ENCODE measurements around the gene INAFM1.
"Not testable (repeated sequence)": the region's sequence is repeated elsewhere in the genome, so short reads cannot be mapped to it uniquely, and the experiment has no call there.

The INAFM1 gene

DNA sequence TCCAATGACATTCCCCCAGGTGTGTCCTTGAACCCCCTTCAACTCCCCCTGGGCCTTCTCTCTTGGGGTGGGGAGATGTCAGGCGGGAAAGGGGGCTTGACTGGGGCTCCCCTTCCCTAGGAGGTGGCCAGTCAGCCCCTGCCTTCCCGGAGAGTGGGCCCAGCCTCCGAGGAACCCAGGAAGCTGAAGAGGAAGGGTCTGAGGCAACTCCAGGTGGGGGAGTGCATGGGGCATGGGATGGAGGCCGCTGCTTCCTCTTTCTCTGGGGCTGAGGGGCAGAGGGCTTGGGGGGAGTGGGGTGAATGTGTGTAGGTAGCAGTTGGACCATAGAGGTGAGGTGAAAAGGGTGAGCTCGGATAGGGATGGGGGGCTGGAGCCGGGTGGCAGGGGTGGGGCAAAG lies 2.7 kb upstream of the INAFM1 start:
- DNase-seq, result no peak

DNA sequence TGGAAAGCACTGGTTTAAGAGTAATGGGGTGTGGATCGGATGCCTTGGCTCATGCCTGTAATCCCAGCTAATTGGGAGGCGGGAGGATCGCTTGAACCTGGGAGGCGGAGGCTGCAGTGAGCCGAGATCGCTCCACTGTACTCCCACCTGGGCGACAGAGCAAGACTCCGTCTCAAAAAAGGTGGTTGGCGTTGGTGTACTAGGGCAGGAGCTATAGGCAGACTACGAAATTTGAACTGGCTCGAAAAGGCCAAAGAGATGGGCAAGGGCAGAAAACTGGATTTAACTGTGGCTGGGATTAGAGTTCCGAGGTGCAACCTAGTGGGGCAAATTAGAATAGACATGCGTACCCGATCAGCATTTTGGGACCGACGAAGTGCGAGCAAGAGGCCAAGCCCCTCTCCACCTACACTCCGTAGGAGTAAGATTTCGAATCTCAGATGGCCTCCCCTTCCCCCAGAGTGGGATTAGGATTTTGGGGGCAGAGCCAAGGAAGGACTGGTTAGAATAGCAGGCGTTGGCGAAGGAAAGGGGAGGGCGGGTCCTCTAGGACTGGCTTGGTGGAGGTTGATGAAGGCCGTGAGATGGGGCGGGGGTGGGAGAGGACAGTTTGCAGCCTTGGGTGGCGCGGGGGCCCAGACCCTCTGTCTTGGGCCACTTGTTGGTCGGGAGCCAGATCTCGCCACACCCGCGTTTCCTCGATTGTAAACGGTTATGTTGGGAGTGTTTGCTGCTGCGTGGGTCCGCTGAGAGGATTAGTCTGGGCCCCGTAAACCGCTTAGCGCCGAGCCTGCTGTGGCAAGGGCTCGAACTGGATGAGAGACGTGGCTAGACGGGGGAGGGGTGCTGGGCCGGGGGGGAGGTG lies 2.0 kb upstream of the INAFM1 start:
- DNase-seq, result no peak

DNA sequence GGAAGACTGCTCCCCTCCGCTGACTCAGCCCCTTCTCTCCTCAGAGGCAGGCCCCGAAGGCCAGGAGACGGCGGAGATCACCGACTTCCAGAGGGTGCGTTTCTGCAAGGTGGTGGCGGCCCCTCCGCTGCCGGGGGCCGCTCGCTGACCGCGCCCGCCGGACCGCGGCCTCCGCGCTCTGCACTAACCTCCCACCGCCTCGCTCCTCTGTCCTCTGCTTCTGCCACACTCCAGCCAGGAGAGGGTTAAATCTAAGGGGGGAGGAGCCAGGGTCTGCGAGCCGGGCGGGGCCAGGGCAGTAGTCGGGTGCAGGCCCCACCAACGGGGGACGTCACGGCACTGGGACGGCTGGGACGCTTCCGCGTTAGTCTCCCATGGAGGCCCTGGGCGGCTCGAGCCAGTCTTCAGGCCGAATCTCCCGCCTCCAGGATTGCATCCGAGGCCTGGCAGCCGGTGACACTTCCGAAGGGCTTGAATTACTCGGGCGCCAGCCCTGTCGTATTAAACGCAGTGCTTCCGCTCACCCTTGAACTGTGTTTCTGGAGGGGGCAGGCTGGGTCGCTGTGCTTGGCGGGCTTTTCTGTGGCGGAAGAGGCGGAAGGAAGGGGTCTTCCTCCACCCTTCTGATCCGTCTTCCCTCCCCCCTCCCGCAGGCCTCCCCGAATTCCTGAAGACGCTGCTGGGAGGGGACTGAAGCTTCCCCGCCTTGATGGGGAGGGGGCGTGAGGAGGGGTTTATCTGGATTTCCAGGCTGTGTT lies 1.2 kb upstream of the INAFM1 start:
- DNase-seq, result peak; percentile 81

DNA sequence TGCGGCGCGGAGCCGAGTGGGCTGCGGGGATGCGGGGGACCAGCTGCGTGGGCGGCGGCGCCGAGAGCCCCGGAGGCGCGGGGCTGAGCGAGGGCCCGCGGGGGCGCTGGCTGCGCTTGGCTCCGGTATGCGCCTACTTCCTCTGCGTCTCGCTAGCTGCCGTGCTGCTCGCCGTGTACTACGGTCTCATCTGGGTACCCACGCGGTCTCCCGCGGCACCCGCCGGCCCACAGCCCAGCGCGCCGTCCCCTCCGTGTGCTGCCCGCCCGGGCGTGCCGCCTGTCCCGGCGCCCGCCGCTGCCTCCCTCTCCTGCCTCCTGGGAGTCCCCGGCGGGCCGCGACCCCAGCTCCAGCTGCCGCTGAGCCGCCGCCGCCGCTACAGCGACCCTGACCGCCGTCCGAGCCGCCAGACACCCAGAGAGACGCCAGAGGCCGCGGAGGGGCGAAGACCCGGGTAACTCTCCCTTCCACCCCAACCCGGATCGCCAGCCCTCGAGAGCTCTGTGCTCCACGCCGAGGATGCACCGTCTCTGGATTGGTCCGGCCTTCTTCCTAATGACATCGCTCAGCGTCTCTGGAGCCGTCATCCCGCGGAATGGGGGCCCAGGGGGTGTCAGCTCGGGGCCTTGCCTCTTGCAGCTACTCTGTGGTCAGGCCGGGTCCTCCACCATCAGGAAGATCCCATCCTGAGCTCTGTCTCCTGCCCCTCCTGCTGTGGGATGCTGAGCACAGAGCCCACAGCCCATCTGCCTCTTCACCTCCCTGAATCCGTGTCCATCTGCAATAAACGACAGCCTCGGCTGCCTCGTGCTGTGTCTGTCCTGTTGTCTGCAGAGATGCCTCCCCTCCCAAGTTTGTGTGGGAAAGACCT lies 441 bp downstream of the INAFM1 start:
- no peak for DNase-seq

DNA sequence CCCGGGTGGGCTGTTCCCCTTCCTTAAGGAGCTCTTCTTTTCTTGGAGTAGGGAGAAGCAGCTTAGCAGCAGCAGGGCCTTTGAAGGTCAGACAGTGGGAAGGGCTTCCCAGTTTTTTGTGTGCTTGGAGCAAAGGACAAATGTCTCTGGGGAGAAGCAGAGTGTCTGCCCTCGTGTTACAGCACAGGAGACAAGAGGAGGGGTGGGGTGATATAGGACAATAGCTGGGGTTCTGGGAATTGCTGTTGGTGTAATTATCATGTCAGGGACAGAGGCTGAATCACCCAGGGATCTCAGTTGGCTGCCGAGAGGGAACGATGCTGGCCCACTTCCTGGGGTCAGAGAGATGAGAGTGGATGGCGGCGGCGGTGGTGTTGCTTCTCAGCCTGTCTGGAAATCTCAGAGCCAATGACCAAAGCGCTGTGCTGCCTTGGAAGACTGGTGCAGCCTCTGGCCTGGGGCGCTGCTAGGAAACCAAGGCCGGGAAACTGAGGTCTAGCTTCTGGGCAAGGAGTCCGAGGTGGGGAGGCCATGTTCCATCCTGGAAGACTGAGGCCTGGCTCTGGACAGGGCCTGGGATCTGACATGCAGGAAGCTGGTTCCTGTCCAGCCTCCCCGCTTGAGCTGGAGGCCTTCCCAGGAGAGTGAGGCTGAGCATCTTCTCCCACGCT lies 1.2 kb downstream of the INAFM1 start:
- DNase-seq, result no peak

DNA sequence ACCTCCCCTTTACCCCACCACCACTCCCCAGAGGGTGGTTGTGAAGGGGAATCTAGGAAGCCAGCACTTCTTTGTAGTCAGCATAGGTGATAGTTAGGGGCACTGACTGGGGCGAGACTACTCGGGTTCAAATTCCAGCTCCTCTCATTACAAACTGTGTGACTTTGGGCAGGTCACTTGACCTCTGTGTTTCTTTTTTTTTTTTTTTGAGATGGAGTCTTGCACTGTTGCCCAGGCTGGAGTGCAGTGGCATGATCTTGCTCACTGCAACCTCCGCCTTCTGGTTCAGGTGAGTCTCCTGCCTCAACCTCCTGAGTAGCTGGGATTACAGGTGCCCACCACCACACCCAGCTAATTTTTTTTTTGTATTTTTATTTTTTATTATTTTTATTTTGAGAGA lies 1.8 kb downstream of the INAFM1 start:
- not testable (repeated sequence) for DNase-seq

DNA sequence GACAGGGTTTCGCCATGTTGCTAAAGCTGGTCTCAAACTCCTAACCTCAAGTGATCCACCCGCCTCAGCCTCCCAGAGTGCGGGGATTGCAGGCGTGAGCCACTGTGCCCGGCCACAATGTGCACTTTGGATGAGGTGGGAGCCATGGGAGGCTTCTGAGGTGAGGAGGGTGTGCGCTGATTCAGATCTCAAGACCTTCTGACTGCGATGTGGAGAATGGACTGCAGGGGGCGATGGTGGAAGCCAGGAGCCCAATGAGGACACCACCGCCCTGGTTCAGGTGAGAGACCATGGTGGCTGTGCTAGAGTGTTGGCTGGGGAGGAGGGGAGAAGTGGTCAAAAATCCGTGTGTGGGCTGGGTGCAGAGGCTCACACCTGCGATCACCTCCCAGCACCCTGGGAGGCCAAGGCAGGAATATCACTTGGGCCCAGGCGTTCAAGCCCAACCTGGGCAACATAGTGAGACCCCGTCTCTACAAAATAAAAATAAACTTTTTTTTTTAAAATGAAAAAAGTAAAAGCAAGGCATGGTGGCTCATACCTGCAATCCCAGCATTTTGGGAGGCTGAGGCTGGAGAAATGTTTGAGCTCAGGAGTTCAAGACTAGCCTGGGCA lies 5.6 kb downstream of the INAFM1 start:
- peak; percentile 71 for DNase-seq

DNA sequence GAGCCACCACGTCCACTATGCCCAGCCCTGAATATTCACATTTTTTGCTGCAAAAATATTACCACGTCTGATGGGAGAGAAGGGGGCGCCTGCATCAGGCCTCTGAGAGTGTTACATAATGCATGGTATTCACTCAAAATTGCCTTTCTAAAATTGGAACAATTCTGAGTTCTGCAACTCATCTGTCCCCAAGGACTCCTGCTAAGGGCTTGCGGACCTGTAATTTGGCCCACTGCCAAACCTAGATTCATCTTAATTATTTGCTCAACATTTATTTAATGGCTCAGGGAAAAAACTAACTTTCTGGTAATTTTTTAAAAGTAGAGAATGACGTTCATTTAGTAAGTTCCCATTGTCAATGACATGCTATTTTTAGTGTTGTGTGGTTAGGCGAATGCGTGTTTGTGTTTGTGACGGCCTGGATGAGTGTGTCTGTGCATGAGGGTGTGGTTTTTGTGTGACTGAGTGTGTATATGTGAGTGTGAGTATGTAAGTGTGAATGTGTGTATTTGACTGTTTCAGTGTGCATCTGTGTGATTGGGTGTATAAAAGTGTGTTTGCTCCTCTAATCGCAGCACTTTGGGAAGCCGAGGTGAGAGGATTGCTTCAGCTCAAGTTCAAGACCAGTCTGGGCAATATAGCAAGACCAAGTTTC lies 8.8 kb downstream of the INAFM1 start:
- no peak for DNase-seq

DNA sequence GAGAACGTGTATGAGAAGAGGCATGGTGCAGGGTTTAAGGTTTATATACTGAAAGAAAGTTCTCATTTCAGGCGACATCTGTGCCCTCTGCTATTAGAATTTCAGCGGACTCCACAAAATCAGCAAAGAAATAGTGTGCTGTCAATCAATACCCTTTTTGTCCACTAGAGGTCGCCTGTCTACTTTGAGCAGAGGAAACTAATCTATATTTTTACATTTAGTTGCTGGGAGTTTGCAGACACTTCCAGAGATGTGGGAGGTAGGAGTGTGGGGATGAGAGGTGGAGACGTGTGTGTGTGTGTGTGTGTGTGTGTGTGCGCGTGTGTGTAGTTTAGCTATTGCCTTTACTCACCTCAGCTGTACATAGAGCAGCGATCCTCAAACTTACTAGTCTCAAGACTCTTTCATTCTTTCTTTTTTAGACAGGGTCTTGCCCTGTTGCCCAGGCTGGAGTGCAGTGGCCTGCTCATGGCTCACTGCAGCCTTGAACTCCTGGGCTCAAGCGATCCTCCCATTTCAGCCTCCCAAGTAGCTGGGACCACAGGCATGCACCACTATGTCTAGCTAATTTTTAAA lies 9.7 kb downstream of the INAFM1 start:
- no peak for DNase-seq

DNA sequence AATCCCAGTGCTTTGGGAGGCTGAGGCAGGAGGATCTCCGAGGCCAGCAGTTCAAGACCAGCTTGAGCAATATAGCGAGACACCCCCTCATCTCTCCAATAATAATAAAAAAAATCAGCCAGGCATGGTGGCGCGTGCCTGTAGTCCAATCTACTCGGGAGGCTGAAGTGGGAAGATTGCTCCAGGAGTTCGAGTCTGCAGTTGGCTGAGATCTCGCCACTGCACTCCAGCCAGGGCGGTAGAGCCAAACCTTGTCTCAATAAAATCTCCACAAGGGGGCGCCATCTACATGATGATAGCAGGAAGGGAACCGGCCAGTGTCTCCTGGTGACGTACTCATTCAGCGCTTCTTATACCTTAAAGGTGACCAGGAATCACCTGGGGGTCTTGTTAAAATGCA lies 21.4 kb downstream of the INAFM1 start:
- DNase-seq, result peak; percentile 66

DNA sequence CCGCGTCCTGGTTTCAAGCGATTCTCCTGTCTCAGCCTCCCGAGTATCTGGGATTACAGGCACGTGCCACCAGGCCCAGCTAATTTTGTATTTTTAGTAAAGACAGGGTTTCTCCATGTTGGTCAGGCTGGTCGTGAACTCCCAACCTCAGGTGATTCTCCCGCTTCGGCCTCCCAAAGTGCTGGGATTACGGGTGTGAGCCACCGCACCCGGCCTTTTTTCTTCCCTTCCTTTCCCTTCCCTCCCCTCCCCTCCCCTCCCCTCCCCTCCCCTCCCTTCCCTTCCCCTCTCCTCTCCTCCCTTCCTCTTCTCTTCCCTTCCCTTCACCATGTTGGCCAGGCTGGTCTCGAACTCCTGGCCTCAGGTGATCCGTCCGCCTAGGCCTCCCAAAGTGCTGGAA lies 26.2 kb downstream of the INAFM1 start:
- not testable (repeated sequence) for DNase-seq

DNA sequence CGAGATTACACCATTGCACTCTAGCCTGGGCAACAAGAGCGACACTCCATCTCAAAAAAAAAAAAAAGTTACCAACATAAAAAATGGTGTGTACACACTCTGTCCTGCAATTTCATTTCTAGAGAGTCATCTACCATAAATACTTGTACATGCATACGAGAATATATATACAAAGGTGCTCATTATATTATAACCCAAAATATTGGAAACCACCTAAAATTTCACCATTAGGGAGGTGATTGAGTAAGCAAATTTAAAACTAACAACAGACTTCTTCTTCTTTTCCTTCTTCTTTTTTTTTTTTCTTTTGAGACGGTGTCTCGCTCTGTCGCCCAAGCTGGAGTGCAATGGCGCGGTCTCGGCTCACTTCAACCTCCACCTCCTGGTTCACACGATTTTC lies 27.6 kb downstream of the INAFM1 start:
- no peak for DNase-seq

DNA sequence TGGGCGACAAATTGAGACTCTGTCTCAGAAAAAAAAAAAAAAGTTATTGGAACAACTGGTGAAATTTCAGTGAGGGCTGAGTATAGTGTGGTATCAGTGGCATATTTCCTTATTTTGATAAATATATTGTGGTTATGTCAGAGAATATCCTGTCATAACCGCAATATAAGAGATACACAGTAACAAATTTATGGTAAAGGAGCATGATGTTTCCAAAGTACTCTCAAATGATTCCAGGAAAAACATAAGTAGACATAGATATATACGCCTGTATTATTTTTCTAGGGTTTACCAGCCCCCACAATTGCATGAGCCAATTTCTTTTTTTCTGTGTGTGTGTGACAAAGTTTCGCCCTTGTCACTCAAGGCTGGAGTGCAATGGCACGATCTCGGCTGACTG lies 29.3 kb downstream of the INAFM1 start:
- DNase-seq, result no peak

DNA sequence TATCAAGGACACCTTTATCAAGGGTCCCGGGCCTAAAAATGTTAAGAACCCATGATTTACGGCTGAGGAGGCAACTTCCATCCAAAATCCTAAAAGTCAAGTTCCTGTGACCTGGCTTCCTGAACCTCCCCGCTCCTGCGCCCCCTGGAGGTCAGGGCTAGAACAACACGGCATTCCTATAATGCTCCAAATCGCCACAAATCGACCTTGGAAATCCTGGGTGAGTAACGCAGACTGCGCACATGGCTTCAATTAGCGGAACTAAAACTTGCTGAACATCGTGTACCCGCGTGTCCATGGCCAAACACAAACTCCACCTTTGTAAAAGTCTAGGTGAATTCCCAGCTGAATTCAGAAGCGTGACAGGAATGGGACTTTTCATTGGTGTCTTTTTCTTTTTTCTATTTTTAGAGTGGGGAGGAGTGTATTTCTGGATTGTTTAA lies 30.6 kb downstream of the INAFM1 start:
- peak; percentile 66 for DNase-seq

DNA sequence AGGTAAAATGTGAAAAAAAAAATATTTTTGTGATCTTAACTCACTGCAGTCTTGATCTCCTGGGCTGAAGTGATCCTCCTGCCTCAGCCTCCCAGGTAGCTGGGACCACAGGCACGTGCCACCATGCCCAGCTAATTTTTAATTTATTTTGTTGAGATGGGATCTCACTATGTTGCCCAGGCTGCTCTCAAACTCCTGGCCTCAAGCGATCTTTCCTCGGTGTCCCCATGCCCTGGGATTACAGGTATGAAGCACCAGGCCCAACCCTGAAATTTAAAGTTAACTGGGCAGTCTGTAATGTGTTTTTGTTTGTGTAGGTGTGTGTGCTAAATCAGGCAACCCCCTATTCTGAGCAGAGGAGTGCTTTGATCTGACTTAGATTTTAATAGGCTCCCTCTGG lies 31.6 kb downstream of the INAFM1 start:
- DNase-seq, result no peak

DNA sequence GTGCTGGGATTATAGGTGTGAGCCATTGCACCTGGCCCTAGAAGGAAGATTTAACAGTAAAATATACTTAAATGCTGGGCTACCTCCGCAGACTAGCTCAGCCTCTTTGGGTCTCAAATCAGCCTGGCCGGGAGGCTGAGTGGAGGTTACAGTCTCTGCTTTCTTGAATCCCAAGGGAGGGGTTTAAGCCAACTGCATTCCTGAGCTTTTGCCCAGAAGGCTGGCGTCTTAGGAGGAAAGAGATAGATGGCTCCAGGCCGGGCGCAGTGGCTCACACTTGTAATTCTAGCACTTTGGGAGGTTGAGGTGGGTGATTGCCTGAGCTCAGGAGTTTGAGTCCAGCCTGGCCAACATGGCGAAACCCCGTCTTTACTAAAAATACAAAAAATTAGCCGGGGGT lies 34.4 kb downstream of the INAFM1 start:
- DNase-seq, result no peak

DNA sequence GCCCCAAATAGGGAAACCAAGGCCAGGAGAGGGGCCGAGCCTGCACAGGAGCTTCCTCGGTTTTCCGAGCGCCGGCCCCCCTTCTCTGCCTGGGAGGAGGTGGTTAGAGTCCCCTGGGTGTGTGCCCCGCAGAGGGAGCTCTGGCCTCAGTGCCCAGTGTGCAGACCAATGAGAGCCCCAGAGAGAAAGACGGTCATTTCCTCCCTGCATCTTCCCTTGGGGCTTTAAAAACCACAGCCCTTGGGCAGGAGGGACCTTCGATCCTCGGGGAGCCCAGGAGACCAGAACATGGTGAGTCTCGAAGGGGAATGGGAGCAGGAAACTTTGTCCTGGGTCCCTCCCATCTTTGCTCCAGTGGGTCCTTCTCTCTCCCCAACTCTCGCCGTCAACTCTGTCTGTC lies 34.9 kb downstream of the INAFM1 start, which contains the start of gene C5AR1:
Gene C5AR1 (plus strand): TSS at position 254 of the 400 bp plus-strand sequence. CDS start 35 bp downstream, at position 289.
- DNase-seq, result no peak

DNA sequence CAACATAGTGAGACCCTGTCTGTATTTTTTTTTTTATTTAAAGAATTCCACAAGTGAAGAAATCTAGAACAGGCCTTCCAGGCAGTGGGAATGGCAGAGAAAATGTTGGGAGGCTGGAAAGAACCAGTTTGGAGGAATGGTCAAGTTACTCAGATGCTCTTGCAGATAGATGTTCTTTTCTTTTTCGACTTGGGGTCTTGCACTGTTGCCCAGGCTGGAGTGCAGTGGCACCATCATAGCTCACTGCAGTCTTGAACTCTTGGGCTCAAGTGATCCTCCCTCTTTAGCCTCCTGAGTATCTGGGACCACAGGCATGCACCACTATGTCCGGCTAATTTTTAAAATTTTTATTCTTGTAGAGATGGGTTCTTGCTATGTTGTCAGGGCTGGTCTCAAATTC lies 35.6 kb downstream of the INAFM1 start:
- DNase-seq, result no peak

DNA sequence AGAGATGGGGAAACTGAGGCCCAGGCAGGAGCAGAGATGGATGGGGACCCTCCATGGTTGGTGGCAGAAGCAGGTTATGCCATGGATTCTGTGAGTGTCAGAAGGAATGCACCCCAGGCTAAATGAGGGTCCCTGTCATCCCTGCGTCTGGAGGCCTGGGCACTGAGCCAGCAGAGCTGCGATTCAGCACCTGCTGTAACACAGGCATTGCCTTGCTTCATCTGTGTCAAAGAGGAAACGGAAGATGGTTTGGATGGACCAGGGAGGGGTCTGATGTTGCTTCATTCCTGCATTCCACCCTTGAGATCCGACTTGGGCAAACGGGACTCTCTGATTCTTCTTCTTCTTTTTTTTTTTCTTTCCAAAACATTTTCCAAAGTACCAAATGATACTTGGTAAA lies 36.1 kb downstream of the INAFM1 start:
- DNase-seq, result no peak

DNA sequence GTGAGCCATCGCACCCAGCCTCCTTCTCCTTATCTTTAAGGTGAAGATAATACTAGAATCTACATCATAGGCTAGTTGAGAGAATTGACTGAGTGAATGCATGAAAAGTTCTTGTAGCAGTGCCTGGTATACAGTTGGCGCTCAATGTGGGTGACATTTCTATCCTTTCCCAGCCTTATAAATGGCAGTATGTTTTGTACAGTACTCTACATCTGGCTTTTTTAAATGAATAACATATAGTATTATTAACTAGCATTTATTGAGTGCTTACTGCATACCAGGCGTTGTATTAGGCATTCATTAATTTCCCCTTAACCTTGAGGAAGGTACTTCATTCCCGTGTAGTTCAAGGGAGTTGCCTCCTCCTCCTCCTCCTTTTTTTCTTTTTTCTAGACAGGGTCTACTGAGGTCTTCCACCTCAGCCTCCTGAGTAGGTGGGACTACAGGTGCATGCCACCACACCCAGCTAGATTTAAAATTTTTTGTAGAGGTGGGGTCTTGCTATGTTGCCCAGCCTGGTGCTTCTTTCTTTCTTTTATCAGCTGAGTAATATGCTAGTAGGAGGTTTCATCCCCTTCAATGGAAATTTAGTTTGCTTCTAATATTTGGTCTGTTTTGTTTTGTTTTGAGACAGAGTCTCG lies 37.8 kb downstream of the INAFM1 start:
- no peak for DNase-seq

All from activated CD4-positive, CD25-positive, alpha-beta regulatory T cell treated with anti-CD3 and anti-CD28 coated beads, Interleukin-2, amount 50 U/mL, for 72 hours (primary cell).